G401.6 (cell line): ENCODE measurements around the gene GJA8.
A peak's percentile ranks its signal among the peaks of the same experiment; 100 is the strongest.
"Not testable (repeated sequence)": the region's sequence is repeated elsewhere in the genome, so short reads cannot be mapped to it uniquely, and the experiment has no call there.

Experiments used
- FAIRE-seq: peaks from 2 replicates; lab custom pipeline; 2012; peaks lifted over from hg19 to GRCh38; lab: Jason Lieb, UNC

Gene GJA8

DNA sequence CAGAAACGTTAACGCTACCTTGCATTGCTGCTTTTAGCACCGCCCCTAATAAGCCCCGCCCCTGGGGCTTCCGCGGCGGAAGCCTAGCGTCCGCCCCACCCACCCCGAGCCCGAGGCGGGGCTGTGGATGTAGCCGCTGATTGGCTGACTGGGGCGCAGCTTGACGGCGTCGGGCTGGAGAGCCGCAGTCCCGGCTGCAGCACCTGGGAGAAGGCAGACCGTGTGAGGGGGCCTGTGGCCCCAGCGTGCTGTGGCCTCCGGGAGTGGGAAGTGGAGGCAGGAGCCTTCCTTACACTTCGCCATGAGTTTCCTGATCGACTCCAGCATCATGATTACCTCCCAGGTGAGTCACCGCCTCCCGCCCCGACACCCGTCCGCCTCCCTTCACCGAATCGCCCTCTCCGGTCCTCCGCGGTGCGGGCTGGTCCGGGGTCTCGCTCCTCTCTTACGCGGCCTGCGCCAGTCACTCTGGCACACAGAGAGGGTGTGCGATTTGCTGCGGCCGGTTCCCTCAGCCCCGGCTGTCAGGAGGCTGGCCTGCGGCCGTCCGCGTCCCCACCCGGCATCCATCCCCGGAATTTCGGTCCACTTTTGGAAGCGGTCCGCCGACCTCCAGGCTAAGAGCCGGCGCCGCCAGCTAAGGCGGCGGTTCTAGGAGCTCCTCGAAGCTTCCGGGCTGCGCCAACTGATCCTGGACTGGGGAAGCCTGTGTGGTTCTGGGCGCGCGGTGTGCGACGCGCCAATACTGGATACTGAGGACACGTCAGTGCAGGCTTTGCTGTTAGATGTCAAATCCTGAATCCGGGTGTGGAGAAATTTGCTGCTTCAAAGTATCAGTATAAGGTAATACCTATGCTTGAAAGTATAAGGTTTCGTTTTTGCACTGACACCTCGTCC, 25.9 kb downstream of the GJA8 start, which contains the start of gene GPR89B:
GPR89B (plus strand) TSS at position 185 of the 897 bp plus-strand sequence; CDS start at position 302, 117 bp downstream.
- peak; percentile 92 for FAIRE-seq

DNA sequence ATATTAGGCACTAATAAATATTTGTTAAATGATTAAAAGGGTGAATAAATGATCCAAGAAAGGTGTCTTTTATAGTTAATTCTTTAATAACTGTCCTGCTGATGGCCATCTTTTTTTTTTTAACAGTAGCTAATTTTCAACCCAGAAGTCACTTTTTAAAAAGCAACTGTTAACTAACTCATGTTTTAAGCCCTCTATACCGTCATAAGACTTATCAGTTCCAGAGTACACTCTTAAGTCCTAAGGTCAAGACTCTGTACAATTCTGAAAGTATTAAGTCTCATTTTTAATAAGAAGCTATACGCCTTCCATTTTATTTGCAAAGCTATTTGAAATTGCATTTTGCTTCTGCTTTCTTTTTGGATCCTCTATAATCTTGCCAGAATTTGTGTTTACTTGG, 28.5 kb downstream of the GJA8 start:
- FAIRE-seq = not testable (repeated sequence)

DNA sequence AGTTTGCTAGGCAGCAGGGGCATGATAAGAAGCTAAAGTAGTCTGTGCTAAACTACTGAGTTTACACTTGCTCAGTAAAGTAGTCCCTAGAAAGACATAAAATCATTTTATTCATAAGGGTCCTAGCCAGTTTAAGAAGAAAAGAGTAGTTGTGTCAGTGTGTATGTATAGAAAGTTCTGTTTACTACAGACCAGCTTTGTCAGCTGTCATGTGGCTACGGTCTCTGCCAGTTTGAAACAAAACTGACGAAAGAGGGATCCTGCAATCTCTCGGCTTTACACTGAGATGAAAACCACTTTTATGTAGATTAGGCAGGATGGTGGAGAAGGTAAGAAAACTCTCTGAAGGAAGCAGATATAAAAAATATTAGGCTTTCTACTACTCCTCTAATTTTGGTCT, 32.7 kb downstream of the GJA8 start:
- not testable (repeated sequence) for FAIRE-seq

DNA sequence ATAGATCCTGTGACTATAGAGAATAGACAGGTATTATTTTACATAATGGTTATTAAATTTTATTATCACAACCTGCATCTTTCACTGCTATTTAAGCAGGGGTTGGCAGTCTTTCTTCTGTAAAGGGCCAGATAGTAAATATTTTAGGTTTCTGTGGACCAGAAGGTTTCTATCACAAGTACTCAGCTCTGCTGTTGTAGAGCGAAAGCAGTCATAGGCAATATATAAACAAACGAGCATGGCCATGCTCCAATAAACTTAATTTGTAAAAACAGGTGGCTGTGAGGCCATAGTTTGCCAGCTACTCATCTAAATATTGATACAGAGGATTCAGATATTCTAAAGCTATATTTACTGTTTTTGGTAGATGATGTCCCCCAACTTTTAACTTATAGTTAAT, 37.9 kb downstream of the GJA8 start:
- FAIRE-seq = not testable (repeated sequence)

DNA sequence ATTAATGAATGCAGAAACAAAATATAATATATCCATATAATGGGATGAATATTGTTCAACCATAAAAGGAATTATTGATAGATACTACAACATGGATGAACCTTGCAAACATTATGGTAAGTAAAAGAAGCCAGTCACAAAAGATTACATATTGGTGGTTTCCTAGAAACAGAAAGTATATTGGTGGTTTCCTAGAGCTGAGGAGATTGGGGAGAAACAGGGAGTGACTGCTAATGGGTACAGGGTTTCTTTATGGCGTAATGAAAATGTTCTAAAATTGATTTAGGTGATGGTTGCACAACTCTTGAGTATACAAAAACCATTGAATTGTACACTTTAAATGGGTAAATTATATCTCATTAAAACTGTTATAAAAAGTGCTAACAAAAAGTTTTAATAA, 40.0 kb downstream of the GJA8 start:
- FAIRE-seq = peak; percentile 87

DNA sequence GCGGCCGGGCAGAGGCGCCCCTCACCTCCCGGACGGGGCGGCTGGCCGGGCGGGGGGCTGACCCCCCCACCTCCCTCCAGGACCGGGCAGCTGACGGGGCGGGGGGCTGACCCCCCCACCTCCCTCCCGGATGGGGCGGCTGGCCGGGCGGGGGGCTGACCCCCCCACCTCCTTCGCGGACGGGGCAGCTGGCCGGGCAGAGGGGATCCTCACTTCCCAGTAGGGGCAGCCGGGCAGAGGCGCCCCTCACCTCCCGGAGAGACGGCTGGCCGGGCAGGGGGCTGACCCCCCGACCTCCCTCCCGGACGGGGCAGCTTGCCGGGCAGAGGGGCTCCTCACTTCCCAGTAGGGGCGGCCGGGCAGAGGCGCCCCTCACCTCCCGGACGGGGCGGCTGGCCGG, 46.9 kb downstream of the GJA8 start:
- not testable (repeated sequence) for FAIRE-seq
